Activated naive CD8-positive, alpha-beta T cell treated with anti-CD3 and anti-CD28 coated beads, Interleukin-2, amount 10 ng/mL, durations not matched to agents 7 days and 5 days (primary cell): Measurements from ENCODE around the gene IFRD1. TPM values are rescaled to one million over a fixed set of nuclear protein-coding genes. Genes with fewer than 3 reads are reported as not detected.

Experiments used
- ATAC-seq: fragments of 150-1000 bp; cut with Tn5 transposase; one replicate; pipeline ENCODE4 v1.10.0; 2021; ENCODE audit warnings: low read depth, moderate library complexity
- POLR2A ChIA-PET: fragments of 350-600 bp; sonication (Branson Sonifier 250); formaldehyde crosslinking; loops from one replicate; lab custom pipeline; 2021; ENCODE audit warnings: antibody characterized with exemption; lab: Charles Lee
- DNase-seq: peaks from one replicate; pipeline ENCODE4 v3.0.0; 2021
- H3K27ac Mint-ChIP-seq: one replicate; pipeline ENCODE4 v1.8.0; 2022; ENCODE audit warnings: mild to moderate bottlenecking, mixed read lengths
- H3K27me3 Mint-ChIP-seq: one replicate; pipeline ENCODE4 v1.8.0; 2022; ENCODE audit warnings: mild to moderate bottlenecking, moderate library complexity, mixed read lengths
- H3K36me3 Mint-ChIP-seq: one replicate; pipeline ENCODE4 v1.8.0; 2021; ENCODE audit warnings: mild to moderate bottlenecking, mixed read lengths
- H3K4me1 Mint-ChIP-seq: one replicate; pipeline ENCODE4 v1.8.0; 2021; ENCODE audit warnings: mixed read lengths
- H3K4me3 Mint-ChIP-seq: one replicate; pipeline ENCODE4 v1.8.0; 2022; ENCODE audit warnings: mild to moderate bottlenecking, moderate library complexity, mixed read lengths
- H3K9me3 Mint-ChIP-seq: one replicate; pipeline ENCODE4 v1.8.0; 2021; ENCODE audit warnings: mixed read lengths
- total RNA-seq, 2 experiments: library from RNA; stranded (reverse); gene quantifications; one replicate each; pipeline ENCODE4 v1.2.3, GENCODE V29; 2021

Gene IFRD1
- total RNA-seq, 2 experiments from 2014 or later = 38.7 to 39.2 TPM

- ATAC-seq (no peak), DNase-seq (no peak)
- Mint-ChIP-seq H3K4me3 (no peak overlapping the region), H3K36me3 (no peaks in the 10 kb centered on the region), H3K27ac (no peak overlapping the region), H3K4me1 (no peaks in the 10 kb centered on the region), H3K27me3 (peaks cover 11% of the 10 kb centered on the region), H3K9me3 (no peaks in the 10 kb centered on the region)
- POLR2A ChIA-PET = no interaction called here
Measured at GRCh38 chr7:112521942-112522341, 71.7 kb downstream of the IFRD1 start.

GRCh38 chr7:112523871-112524270, 73.6 kb downstream of the IFRD1 start:
- POLR2A ChIA-PET = no interaction called here
- no peaks in the 10 kb centered on the region for H3K9me3 Mint-ChIP-seq
- H3K27me3 Mint-ChIP-seq = peaks cover 17% of the 10 kb centered on the region
- no peaks in the 10 kb centered on the region for H3K4me1 Mint-ChIP-seq
- no peak overlapping the region for H3K27ac Mint-ChIP-seq
- ATAC-seq = no peak
- H3K36me3 Mint-ChIP-seq = no peaks in the 10 kb centered on the region
- no peak for DNase-seq
- no peak overlapping the region for H3K4me3 Mint-ChIP-seq

Other genes starting within 250 kb of the IFRD1 start
- gene DOCK4, start 244.1 kb upstream of the IFRD1 start, total RNA-seq = 1 to 10 TPM; 1.4 to 1.7 TPM
- 10 to 100 TPM; 21.2 to 21.6 TPM for gene ZNF277, start 243.8 kb upstream of the IFRD1 start, total RNA-seq
- 1 to 10 TPM in 1 of 2 experiments, under 1 TPM in 1; 0.96 to 1.2 TPM for gene LSMEM1, start 30.5 kb downstream of the IFRD1 start, total RNA-seq